ENCODE measurements around the gene ECT2L. TPM values are rescaled to one million over a fixed set of nuclear protein-coding genes. Genes with fewer than 3 reads are reported as not detected.

ECT2L gene
- total RNA-seq, 1 donor from 2014 or later: 1.6 TPM

DNA sequence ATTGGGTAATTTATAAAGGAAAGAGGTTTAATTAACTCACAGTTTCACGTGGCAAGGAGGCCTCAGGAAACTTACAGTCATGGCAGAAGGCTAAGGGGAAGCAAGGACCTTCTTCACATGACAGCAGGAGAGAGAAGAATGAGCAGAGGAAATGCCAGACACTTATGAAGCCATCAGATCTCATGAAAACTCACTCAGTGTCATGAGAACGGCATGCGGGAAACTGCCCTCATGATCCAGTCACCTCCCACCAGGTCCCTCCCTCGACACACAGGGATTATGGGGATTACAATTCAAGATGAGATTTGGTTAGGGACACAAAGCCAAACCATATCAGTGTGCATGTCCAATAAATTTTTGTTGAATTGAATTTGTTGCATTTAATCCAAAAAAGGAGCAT, 52.0 kb downstream of the ECT2L start:
- no peaks in the 10 kb centered on the region for H3K36me3 ChIP-seq
- no peak overlapping the region for H3K4me3 ChIP-seq
- TF ChIP-seq, protein P1, sequence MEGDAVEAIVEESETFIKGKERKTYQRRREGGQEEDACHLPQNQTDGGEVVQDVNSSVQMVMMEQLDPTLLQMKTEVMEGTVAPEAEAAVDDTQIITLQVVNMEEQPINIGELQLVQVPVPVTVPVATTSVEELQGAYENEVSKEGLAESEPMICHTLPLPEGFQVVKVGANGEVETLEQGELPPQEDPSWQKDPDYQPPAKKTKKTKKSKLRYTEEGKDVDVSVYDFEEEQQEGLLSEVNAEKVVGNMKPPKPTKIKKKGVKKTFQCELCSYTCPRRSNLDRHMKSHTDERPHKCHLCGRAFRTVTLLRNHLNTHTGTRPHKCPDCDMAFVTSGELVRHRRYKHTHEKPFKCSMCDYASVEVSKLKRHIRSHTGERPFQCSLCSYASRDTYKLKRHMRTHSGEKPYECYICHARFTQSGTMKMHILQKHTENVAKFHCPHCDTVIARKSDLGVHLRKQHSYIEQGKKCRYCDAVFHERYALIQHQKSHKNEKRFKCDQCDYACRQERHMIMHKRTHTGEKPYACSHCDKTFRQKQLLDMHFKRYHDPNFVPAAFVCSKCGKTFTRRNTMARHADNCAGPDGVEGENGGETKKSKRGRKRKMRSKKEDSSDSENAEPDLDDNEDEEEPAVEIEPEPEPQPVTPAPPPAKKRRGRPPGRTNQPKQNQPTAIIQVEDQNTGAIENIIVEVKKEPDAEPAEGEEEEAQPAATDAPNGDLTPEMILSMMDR (IDR thresholded peaks at IDR 0.05; ENCODE audit: borderline replicate concordance): no peak
- no peak for DNase-seq
- no peak overlapping the region for H3K27ac ChIP-seq (replicated peaks)
- intact Hi-C loops (cut with micrococcal nuclease): no loop called here
- H3K27me3 ChIP-seq (ENCODE audit: low read depth): no peaks in the 10 kb centered on the region
- H3K9me3 ChIP-seq (replicated peaks): no peaks in the 10 kb centered on the region
- H3K4me1 ChIP-seq: peaks cover 29% of the 10 kb centered on the region

DNA sequence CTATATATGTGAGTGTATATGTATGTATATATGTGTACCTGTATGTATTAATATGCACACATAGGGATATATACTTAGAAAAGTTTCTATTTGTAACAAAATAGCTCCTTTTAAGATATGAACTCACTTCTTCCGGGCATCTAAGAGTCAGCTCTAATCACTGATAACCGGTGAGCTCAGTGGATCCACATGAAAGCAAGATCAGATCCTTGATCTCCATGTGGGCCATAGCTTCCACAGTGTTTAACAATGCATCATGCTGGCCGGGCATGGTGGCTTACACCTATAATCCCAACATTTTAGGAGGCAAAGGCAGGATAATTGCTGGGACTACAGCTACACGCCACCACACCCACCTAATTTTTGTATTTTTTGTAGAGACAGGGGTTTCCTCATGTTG, 52.6 kb downstream of the ECT2L start:
- Histone ChIP-seq H3K9me3 (replicated peaks) (no peaks in the 10 kb centered on the region), H3K36me3 (no peaks in the 10 kb centered on the region), H3K4me3 (no peak overlapping the region), H3K27me3 (ENCODE audit: low read depth) (no peaks in the 10 kb centered on the region), H3K4me1 (peaks cover 23% of the 10 kb centered on the region), H3K27ac (replicated peaks) (no peak overlapping the region)
- intact Hi-C loops (cut with micrococcal nuclease): no loop called here
- DNase-seq: no peak
- TF ChIP-seq, protein P1 (IDR thresholded peaks at IDR 0.05; ENCODE audit: borderline replicate concordance): no peak

DNA sequence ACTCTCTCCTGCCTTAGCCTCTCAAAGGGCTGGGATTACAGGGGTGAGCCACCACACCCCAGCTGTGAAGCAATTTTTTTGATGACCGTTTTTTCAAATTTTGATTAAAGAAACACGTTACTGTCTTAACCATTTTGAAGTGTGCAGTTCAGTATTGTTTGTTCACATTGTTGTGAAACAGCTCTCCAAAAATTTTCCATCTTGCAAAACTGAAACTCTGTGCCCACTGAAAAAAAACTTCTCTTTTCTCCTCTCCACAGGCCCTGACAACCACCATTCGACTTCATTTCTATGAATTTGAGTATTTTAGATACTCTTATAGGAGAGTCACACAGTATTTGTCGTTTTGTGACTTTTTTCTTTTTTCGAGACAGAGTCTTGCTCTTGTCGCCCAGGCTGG, 53.9 kb downstream of the ECT2L start:
- TF ChIP-seq, protein P1 (IDR thresholded peaks at IDR 0.05; ENCODE audit: borderline replicate concordance): no peak
- intact Hi-C loops (cut with micrococcal nuclease): no loop called here
- H3K4me3 ChIP-seq: no peak overlapping the region
- no peak overlapping the region for H3K27ac ChIP-seq (replicated peaks)
- no peaks in the 10 kb centered on the region for H3K9me3 ChIP-seq (replicated peaks)
- peaks cover 10% of the 10 kb centered on the region for H3K4me1 ChIP-seq
- H3K36me3 ChIP-seq: no peaks in the 10 kb centered on the region
- H3K27me3 ChIP-seq (ENCODE audit: low read depth): no peaks in the 10 kb centered on the region
- no peak for DNase-seq

DNA sequence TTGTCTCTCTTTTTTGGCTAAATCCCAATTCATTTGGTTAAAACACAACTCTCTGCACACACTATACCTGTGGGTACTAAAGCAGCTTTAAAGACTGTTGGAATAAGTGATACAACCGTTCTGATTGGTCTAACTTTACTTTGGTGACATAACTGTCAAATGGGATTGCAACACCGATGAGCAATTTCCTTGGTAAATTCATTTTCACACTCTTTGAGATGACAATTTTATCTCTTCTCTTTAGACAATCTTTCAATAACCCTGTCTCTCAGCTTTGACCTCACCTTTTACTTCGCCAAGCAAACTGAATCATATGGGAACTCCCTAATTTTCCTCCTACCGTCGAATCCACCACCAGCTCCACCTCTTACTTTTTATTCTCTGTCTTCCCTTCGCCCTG, 60.8 kb downstream of the ECT2L start:
- TF ChIP-seq, protein P1 (IDR thresholded peaks at IDR 0.05; ENCODE audit: borderline replicate concordance): no peak
- DNase-seq: no peak
- H3K27me3 ChIP-seq (ENCODE audit: low read depth): no peaks in the 10 kb centered on the region
- no peak overlapping the region for H3K4me3 ChIP-seq
- H3K36me3 ChIP-seq: no peaks in the 10 kb centered on the region
- H3K9me3 ChIP-seq (replicated peaks): no peaks in the 10 kb centered on the region
- no peaks in the 10 kb centered on the region for H3K4me1 ChIP-seq
- intact Hi-C loops (cut with micrococcal nuclease): no loop called here
- no peak overlapping the region for H3K27ac ChIP-seq (replicated peaks)

DNA sequence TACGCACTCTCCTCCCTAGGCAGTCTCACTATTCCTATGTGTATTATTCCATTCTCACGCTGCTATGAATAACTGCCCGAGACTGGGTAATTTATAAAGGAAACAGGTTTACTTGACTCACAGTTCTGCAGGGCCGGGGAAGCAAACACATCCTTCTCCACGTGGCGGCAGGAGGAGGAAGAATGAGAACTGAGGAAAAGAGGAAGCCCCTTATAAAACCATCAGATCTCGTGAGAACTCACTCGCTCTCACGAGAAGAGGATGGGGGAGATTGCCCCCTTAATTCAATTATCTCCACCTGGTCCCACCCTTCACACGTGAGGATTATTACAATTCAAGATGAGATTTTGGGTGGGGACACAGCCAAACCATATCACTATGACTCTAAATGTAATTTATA, 61.9 kb downstream of the ECT2L start:
- Histone ChIP-seq H3K36me3 (no peaks in the 10 kb centered on the region), H3K27ac (replicated peaks) (no peak overlapping the region), H3K4me1 (peaks cover 2% of the 10 kb centered on the region), H3K27me3 (ENCODE audit: low read depth) (no peaks in the 10 kb centered on the region), H3K9me3 (replicated peaks) (no peaks in the 10 kb centered on the region), H3K4me3 (no peak overlapping the region)
- intact Hi-C loops (cut with micrococcal nuclease): no loop called here
- no peak for DNase-seq
- TF ChIP-seq, protein P1 (IDR thresholded peaks at IDR 0.05; ENCODE audit: borderline replicate concordance): no peak

DNA sequence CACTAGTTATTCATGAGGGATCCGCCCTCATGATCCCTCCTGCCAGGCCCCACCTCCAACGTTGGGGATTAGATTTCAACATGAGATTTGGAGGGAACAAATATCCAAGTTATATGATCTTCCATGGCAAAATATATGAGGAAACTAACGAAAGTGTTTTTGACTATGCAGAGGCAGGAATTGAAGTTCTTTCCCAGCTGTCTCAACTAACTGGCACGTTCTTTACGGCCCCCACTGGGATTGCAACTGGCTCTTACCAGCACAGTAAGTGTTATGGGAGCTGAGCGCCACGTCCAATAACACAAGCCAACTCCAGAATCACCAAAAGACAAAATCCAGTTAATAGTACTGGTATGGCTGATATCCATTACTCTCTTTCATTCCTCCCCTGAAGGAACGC, 66.6 kb downstream of the ECT2L start:
- no peak for DNase-seq
- TF ChIP-seq, protein P1 (IDR thresholded peaks at IDR 0.05; ENCODE audit: borderline replicate concordance): no peak
- Histone ChIP-seq H3K27ac (replicated peaks) (peak overlapping the region; percentile 88), H3K4me3 (no peak overlapping the region), H3K36me3 (no peaks in the 10 kb centered on the region), H3K27me3 (ENCODE audit: low read depth) (no peaks in the 10 kb centered on the region), H3K4me1 (peaks cover 27% of the 10 kb centered on the region), H3K9me3 (replicated peaks) (no peaks in the 10 kb centered on the region)
- intact Hi-C loops (cut with micrococcal nuclease): no loop called here
